DMS 273 (cell line): ENCODE data around the gene GAPVD1.
"Not testable (repeated sequence)": the region's sequence is repeated elsewhere in the genome, so short reads cannot be mapped to it uniquely, and the experiment has no call there.

Experiments used
- DNase-seq: peaks from one replicate; lab custom pipeline; 2025; ENCODE audit not compliant: unreplicated experiment; lab: John Stamatoyannopoulos, UW

GAPVD1 gene

DNA sequence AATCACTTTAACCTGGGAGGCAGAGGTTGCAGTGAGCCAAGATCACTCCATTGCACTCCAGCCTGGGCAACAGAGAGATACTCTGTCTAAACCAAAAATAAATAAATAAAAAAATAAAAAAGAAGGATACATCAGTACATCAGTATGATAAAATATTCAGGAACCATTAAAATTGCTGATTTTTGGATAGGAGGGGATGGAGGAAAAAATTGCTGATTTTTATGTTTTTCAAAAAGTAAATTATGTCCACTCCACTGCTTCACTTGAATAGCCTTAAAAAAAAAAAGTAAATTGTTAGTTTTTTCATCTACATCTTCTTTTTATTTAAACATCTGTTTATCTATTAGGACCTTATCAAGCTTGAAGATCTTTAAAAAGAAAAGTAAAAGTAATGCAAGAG, 7.4 kb upstream of the GAPVD1 start:
- no peak for DNase-seq

GRCh38 chr9:125255781-125256391, 5.7 kb upstream of the GAPVD1 start:
- peak; percentile 70 for DNase-seq

DNA sequence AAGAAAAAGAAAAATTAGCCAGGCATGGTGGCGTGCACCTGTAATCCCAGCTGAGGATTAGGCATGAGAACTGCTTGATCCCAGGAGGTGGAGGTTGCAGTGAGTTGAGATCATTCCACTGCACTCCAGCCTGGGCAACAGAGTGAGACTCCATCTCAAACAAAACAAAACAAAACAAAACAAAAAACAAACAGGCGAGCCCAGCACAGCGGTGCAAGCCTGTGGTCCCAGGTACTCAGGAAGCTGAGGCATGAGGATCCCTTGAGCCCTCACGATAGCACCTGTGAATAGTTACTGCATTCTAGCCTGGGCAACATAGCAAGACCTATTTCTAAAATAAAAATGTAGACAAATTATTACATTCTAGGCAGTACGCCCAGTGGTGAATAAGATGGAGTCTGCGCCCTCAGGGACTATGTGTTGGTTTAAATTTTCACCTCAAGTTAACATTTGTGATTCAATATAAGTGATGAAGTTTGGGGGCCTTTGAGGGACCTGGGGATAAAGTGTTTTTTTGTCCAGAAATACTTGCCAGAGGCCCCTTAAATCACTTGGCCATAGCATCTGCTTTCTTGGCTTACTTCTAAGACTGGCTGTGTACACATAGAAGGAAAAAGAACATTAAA, 3.4 kb upstream of the GAPVD1 start:
- no peak for DNase-seq

DNA sequence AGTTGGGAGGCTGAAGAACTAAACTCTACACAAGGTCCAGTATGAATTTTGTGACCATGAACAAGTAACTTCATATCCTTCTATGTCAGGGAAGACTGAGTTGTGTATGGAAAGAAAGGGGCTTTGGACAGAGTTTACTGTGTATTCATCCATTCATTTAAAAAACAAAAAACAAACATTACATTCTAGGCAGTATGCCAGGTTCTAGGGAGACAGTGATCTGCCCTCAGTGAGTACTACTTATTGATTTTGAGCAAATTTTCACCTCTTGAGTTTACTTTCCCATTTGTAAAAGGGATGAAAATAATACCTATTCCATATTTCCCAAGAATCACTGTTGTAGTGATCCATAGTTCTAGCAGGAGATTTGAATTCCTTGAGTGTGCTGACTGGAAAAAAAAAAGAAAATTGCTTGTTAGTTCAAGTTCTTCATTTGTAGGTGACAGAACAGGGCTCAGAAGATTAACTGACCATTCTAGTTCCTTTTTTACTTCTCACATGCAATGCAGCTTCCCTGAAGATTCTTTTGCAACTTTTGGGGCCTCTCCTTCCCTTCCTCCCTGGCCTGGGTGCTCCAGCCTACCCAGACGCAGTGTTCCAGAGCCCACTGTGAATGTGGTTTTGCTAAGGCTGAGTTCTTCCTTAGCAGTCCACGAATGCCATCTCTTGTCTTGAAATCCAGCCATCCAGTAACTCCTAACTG, 2.6 kb upstream of the GAPVD1 start:
- no peak for DNase-seq

DNA sequence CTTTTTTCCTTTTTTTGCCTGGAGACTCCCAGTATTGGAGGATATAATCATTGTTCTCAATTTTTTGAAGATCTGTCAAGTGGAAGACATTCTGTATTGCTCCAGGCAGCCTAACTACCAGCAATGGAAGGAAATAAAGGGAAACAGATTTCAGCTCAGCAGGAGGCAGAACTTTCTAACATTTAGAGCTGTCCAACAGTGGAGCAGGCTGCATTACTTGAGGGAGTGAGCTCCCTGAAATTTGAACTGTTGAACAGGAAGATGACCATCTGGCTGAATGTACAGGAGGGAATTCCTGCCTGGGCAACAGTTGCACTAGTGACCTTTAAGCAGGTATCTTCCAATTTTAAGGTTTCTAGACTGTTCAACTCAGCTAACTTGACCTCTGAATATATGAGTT, 1.1 kb upstream of the GAPVD1 start:
- peak; percentile 94 for DNase-seq

- DNase-seq = peak; percentile 76
Measured at GRCh38 chr9:125262294-125262991, 817 bp downstream of the GAPVD1 start.

GRCh38 chr9:125264068-125264467, 2.4 kb downstream of the GAPVD1 start:
- DNase-seq = not testable (repeated sequence)

DNA sequence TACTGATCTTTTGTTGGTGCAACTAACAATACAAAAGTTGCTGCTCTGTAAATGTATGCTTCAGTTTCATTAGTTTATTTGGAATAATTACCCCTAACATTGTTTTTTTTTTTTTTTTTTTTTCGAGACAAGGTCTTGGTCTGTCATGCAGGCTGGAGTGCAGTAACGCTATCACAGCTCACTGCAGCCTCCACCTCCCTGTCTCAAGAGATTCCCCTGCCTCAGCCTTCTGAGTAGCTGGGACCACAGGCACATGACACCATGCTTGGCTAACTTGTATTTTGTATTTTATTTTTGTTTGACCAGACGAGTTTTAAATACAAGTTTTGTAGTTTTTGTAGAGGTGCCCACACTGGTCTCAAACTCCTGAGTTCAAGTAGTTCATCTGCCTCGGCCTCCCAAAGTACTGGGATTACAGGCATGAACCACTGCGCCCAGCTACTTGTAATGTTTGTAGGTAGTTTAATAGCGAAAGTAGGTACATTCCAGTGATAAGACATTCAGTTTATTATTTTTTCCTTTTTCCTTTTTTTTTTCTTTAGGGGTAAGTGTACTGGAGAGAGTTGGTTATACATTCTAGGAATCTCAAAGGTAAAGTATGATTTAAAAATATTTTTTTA, 6.9 kb downstream of the GAPVD1 start:
- DNase-seq = no peak

- DNase-seq = no peak
Measured at GRCh38 chr9:125269014-125269397, 7.4 kb downstream of the GAPVD1 start.

DNA sequence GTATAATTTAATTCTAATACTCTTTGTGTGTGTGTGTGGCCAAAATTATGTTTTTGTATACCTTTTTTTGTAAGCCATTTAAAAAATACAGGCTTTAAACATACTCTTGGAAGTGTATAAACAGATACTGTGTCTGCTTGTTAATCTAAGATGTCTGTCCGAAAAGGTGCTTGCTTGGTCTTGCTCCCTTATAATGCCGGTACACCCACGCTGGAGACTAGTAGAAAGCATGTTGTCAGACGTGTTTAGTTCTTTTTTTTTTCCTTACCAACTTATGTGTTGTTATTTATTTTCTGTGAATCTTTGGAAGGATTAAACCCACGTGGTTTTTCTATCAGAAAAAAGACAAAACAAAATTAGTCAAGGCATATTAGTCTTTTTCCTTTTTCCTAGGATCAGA, 9.5 kb downstream of the GAPVD1 start:
- no peak for DNase-seq

- DNase-seq = no peak
Measured at GRCh38 chr9:125272697-125273096, 11.1 kb downstream of the GAPVD1 start.

- no peak for DNase-seq
Measured at GRCh38 chr9:125276771-125277170, 15.1 kb downstream of the GAPVD1 start.

DNA sequence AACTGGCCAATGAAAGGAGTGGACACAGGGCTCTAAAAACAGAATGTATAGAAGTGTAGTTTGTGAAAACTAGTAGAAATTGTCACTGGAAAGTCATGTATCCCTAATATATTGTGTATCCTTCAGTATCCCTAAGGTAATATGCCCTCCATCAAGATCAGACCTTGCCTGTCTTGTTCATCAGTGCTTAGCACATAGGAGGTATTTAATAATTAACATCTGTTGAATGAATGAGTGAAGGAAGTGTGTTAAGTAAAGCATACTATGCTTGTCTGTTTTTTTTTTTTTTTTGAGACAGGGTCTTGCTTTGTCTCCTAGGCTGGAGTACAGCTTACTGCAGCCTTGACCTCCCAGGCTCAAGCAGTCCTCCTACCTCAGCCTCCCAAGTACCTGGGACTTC, 15.8 kb downstream of the GAPVD1 start:
- no peak for DNase-seq

DNA sequence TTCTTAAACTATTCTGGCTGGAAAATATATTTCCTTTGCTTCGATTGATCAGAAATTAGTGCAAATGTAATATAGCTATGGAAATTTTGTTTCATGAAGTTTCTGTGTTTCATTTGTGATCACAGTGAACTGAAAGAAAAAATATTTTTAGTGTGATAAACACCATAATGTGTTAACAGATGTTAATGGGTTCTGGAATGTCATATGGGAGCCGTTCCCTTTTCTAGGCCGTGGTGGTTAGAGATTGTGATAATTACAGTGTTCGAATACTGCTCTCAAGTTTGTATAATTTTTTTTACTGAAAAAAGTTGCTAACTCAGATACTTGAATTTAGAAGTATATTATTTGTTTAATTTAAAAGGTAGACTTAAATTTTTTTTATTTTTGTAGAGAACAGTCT, 19.3 kb downstream of the GAPVD1 start:
- peak; percentile 79 for DNase-seq

- peak; percentile 21 for DNase-seq
Measured at GRCh38 chr9:125284855-125285254, 23.2 kb downstream of the GAPVD1 start.

DNA sequence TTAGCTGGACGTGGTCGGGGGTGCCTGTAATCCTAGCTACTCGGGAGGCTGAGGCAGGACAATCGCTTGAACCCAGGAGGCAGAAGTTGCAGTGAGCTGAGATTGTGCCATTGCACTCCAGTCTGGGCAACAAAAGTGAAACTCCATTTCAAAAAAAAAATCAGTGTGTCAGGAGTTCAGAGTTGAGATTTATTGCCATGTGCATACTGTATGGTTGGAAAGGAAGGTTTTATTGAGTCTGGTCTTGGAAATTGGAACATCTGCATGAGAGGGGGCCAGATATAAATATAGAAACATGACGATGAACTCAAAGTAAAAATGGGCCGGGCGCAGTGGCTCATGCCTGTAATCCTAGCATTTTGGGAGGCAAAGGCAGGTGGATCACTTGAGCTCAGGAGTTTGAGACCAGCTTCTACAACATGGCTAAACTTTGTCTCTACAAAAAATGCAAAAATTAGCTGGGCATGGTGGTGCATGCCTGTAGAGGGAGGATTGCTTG, 25.4 kb downstream of the GAPVD1 start:
- not testable (repeated sequence) for DNase-seq

GRCh38 chr9:125293134-125293533, 31.5 kb downstream of the GAPVD1 start:
- DNase-seq = no peak

GRCh38 chr9:125295657-125296056, 34.0 kb downstream of the GAPVD1 start:
- no peak for DNase-seq

DNA sequence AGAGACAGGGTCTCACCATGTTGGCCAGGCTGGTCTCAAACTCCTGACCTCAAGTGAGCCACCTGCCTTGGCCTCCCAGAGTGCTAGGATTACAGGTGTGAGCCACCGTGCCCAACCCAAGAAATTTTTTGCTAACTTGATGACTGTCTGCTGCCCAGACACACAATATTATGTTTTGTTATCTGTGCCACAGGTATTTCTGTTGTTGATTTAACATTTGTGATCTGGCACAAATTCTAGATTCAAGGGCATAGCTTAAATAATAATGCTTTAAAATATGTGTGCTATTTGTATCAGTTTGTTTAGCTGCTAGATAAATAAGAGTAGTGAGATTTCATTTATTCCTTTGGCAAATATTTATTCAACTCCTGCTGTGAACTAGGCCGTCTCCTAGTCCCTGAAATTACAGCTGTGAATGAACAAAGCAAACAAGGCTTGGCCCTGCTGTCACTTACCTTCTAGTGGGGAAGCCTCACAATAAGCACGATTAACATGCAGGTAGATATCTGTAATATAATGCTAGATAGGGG, 35.3 kb downstream of the GAPVD1 start:
- DNase-seq = no peak

GRCh38 chr9:125297917-125298316, 36.3 kb downstream of the GAPVD1 start:
- DNase-seq = no peak

GRCh38 chr9:125302241-125302640, 40.6 kb downstream of the GAPVD1 start:
- no peak for DNase-seq
